Measurements from ENCODE around the gene EIF4EBP3.

DNA sequence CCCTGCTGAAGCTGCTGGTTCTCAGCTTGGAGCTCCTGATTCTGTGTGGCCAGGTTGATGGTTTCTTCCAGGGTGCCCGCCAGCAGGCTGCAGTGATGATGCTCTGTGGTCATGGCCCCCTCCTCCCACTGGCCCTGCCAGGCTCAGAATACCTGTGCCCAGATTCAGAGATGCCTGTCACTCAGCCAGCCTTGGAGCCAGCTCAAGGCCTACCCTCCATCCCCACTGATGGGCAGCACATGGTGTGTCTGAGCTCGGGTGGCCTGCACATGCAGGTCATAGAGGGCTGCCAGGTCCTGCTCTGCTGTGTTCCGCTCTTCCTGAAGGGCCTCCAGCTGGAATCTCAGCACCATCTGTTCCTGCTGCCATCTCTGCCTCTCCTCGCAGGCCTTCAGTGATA is 22.6 kb downstream of the EIF4EBP3 start:
- TF ChIP-seq, protein P1, sequence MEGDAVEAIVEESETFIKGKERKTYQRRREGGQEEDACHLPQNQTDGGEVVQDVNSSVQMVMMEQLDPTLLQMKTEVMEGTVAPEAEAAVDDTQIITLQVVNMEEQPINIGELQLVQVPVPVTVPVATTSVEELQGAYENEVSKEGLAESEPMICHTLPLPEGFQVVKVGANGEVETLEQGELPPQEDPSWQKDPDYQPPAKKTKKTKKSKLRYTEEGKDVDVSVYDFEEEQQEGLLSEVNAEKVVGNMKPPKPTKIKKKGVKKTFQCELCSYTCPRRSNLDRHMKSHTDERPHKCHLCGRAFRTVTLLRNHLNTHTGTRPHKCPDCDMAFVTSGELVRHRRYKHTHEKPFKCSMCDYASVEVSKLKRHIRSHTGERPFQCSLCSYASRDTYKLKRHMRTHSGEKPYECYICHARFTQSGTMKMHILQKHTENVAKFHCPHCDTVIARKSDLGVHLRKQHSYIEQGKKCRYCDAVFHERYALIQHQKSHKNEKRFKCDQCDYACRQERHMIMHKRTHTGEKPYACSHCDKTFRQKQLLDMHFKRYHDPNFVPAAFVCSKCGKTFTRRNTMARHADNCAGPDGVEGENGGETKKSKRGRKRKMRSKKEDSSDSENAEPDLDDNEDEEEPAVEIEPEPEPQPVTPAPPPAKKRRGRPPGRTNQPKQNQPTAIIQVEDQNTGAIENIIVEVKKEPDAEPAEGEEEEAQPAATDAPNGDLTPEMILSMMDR (IDR thresholded peaks at IDR 0.05; ENCODE audit: low read depth, low read length, missing input control), result no peak
- TF ChIP-seq YY1 (IDR thresholded peaks at IDR 0.05), result no peak
- TF ChIP-seq TAF1 (conservative IDR thresholded peaks at IDR 0.05), result no peak
- no peak for TF ChIP-seq RAD21 (IDR thresholded peaks at IDR 0.05)
- TF ChIP-seq, protein P2, sequence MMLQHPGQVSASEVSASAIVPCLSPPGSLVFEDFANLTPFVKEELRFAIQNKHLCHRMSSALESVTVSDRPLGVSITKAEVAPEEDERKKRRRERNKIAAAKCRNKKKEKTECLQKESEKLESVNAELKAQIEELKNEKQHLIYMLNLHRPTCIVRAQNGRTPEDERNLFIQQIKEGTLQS (IDR thresholded peaks at IDR 0.05), result no peak
- TF ChIP-seq RXRA (IDR thresholded peaks at IDR 0.05), result no peak
- no peak for TF ChIP-seq FOXA1 (IDR thresholded peaks at IDR 0.05)
- TF ChIP-seq, protein P3, sequence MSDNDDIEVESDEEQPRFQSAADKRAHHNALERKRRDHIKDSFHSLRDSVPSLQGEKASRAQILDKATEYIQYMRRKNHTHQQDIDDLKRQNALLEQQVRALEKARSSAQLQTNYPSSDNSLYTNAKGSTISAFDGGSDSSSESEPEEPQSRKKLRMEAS (IDR thresholded peaks at IDR 0.05), result no peak
- no peak for TF ChIP-seq GABPA (IDR thresholded peaks at IDR 0.05 in 1 of 2, conservative IDR thresholded peaks at IDR 0.05 in 1 of 2)
- TF ChIP-seq, protein P4, sequence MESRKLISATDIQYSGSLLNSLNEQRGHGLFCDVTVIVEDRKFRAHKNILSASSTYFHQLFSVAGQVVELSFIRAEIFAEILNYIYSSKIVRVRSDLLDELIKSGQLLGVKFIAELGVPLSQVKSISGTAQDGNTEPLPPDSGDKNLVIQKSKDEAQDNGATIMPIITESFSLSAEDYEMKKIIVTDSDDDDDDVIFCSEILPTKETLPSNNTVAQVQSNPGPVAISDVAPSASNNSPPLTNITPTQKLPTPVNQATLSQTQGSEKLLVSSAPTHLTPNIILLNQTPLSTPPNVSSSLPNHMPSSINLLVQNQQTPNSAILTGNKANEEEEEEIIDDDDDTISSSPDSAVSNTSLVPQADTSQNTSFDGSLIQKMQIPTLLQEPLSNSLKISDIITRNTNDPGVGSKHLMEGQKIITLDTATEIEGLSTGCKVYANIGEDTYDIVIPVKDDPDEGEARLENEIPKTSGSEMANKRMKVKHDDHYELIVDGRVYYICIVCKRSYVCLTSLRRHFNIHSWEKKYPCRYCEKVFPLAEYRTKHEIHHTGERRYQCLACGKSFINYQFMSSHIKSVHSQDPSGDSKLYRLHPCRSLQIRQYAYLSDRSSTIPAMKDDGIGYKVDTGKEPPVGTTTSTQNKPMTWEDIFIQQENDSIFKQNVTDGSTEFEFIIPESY (IDR thresholded peaks at IDR 0.05), result no peak
- TF ChIP-seq, protein P5, sequence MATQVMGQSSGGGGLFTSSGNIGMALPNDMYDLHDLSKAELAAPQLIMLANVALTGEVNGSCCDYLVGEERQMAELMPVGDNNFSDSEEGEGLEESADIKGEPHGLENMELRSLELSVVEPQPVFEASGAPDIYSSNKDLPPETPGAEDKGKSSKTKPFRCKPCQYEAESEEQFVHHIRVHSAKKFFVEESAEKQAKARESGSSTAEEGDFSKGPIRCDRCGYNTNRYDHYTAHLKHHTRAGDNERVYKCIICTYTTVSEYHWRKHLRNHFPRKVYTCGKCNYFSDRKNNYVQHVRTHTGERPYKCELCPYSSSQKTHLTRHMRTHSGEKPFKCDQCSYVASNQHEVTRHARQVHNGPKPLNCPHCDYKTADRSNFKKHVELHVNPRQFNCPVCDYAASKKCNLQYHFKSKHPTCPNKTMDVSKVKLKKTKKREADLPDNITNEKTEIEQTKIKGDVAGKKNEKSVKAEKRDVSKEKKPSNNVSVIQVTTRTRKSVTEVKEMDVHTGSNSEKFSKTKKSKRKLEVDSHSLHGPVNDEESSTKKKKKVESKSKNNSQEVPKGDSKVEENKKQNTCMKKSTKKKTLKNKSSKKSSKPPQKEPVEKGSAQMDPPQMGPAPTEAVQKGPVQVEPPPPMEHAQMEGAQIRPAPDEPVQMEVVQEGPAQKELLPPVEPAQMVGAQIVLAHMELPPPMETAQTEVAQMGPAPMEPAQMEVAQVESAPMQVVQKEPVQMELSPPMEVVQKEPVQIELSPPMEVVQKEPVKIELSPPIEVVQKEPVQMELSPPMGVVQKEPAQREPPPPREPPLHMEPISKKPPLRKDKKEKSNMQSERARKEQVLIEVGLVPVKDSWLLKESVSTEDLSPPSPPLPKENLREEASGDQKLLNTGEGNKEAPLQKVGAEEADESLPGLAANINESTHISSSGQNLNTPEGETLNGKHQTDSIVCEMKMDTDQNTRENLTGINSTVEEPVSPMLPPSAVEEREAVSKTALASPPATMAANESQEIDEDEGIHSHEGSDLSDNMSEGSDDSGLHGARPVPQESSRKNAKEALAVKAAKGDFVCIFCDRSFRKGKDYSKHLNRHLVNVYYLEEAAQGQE (IDR thresholded peaks at IDR 0.05), result no peak
- TF ChIP-seq EGR1 (IDR thresholded peaks at IDR 0.05; ENCODE audit: low read depth in 2 of 2), result no peak
